Mononuclear cell (primary cell): ENCODE results near the gene PFN3. TPM values are rescaled to one million over a fixed set of nuclear protein-coding genes. Genes with fewer than 3 reads are reported as not detected.
"Not testable (repeated sequence)": the region's sequence is repeated elsewhere in the genome, so short reads cannot be mapped to it uniquely, and the experiment has no call there.

Experiments
- H3K27me3 ChIP-seq: 2 replicates; pipeline ENCODE4 v1.6.0; 2011; ENCODE audit warnings: low read length, control low read depth; ENCODE audit not compliant: insufficient read depth
- H3K4me1 ChIP-seq: 2 replicates; pipeline ENCODE4 v1.5.1; 2011; ENCODE audit warnings: mild to moderate bottlenecking, low read length, control low read depth; ENCODE audit not compliant: insufficient read depth
- H3K4me3 ChIP-seq: 2 replicates; pipeline ENCODE4 v1.5.1; 2011; ENCODE audit warnings: mild to moderate bottlenecking, low read length, moderate library complexity
- H3K9me3 ChIP-seq: 2 replicates; pipeline ENCODE4 v1.5.1; 2011; ENCODE audit warnings: low read depth, mild to moderate bottlenecking, control low read depth, low read length
- total RNA-seq: library from RNA; depleted of rRNA; stranded (reverse); fragments of >200 nt; gene quantifications from one replicate; pipeline ENCODE4 v1.2.3, GENCODE V29; 2012

PFN3 gene
- total RNA-seq, 1 donor = not detected

- H3K9me3 ChIP-seq = no peaks in the 10 kb centered on the region
- no peaks in the 10 kb centered on the region for H3K4me1 ChIP-seq
- H3K27me3 ChIP-seq = no peaks in the 10 kb centered on the region
- no peak overlapping the region for H3K4me3 ChIP-seq
Measured at GRCh38 chr5:177378884-177379883, 21.3 kb downstream of the PFN3 start.

- H3K4me1 ChIP-seq = peaks cover 10% of the 10 kb centered on the region
- no peak overlapping the region for H3K4me3 ChIP-seq
- no peaks in the 10 kb centered on the region for H3K27me3 ChIP-seq
- no peaks in the 10 kb centered on the region for H3K9me3 ChIP-seq
Measured at GRCh38 chr5:177377851-177378776, 22.3 kb downstream of the PFN3 start.

DNA sequence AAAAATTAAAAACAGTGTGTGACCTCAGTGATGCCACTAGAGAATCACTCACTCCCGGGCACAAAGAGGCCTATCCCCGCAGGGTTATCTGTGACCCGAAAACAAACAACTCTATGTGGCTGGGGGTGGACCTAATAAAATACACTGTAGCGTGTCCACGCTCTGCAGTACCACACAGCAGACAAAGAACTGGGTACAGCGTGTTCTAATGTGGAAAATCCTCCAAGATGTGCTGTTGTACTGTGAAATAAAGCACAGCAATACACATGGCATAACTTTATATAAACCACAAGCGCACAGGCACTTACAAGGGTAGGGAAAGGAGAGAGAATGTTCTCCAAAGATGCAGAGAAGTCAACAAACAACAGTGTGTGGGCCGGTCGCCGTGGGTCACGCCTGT, 24.4 kb downstream of the PFN3 start:
- Histone ChIP-seq H3K9me3 (no peaks in the 10 kb centered on the region), H3K27me3 (no peaks in the 10 kb centered on the region), H3K4me1 (peaks cover 30% of the 10 kb centered on the region), H3K4me3 (no peak overlapping the region)

GRCh38 chr5:177375516-177375915, 24.9 kb downstream of the PFN3 start:
- not testable (repeated sequence) for H3K4me3 ChIP-seq, H3K27me3 ChIP-seq, H3K9me3 ChIP-seq
- H3K4me1 ChIP-seq = peaks cover 31% of the 10 kb centered on the region

DNA sequence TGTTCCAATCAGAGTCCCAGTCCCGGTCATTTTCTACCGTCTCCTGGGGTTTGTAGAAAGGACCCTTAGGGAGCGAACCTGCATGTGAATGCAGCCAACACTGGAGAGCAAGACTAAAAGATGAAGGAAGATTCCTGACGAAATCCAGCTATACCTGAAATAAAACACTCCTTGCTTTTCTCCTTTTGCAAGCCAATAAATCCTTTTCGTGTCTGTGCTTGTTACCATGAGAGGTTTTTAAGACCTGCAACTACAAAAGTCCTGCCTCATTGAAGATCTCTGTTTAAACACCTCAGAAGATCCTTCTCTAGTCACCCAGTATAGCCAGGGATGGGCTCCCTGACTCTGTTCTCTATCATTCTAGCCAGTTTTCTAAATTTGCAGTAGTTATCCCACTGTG, 26.2 kb downstream of the PFN3 start:
- Histone ChIP-seq H3K9me3 (no peaks in the 10 kb centered on the region), H3K27me3 (no peaks in the 10 kb centered on the region), H3K4me3 (no peak overlapping the region), H3K4me1 (peaks cover 44% of the 10 kb centered on the region)

- no peaks in the 10 kb centered on the region for H3K9me3 ChIP-seq
- H3K27me3 ChIP-seq = no peaks in the 10 kb centered on the region
- H3K4me3 ChIP-seq = no peak overlapping the region
- peaks cover 46% of the 10 kb centered on the region for H3K4me1 ChIP-seq
Measured at GRCh38 chr5:177373806-177374205, 26.7 kb downstream of the PFN3 start.

DNA sequence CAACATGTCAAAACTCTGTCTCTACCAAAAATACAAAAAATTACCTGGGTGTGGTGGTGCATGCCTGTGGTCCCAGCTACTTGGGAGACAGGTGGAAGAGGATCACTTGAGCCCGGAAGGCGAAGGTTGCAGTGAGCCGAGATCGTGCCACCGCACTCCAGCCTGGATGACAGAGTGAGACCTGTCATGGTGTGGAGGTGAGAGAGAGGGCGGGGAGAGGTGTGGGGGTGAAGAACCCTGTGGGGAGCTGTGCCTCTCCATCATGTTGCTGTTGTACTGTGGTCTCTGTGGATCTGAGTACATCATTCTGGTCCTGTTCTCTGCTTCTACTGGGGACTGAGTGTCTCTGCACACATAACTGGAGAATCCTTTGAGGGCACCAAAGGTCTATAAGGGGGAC, 27.6 kb downstream of the PFN3 start:
- H3K4me3 ChIP-seq = no peak overlapping the region
- no peaks in the 10 kb centered on the region for H3K27me3 ChIP-seq
- H3K9me3 ChIP-seq = no peaks in the 10 kb centered on the region
- H3K4me1 ChIP-seq = peaks cover 46% of the 10 kb centered on the region

GRCh38 chr5:177372034-177372896, 28.2 kb downstream of the PFN3 start:
- Histone ChIP-seq H3K9me3 (no peaks in the 10 kb centered on the region), H3K4me1 (peaks cover 46% of the 10 kb centered on the region), H3K4me3 (no peak overlapping the region), H3K27me3 (no peaks in the 10 kb centered on the region)

GRCh38 chr5:177371120-177372033, 29.1 kb downstream of the PFN3 start:
- Histone ChIP-seq H3K4me1 (peaks cover 46% of the 10 kb centered on the region), H3K4me3 (no peak overlapping the region), H3K9me3 (no peaks in the 10 kb centered on the region), H3K27me3 (no peaks in the 10 kb centered on the region)

- Histone ChIP-seq H3K4me1 (peaks cover 50% of the 10 kb centered on the region), H3K9me3 (no peaks in the 10 kb centered on the region), H3K27me3 (no peaks in the 10 kb centered on the region), H3K4me3 (no peak overlapping the region)
Measured at GRCh38 chr5:177370488-177371119, 29.9 kb downstream of the PFN3 start.

DNA sequence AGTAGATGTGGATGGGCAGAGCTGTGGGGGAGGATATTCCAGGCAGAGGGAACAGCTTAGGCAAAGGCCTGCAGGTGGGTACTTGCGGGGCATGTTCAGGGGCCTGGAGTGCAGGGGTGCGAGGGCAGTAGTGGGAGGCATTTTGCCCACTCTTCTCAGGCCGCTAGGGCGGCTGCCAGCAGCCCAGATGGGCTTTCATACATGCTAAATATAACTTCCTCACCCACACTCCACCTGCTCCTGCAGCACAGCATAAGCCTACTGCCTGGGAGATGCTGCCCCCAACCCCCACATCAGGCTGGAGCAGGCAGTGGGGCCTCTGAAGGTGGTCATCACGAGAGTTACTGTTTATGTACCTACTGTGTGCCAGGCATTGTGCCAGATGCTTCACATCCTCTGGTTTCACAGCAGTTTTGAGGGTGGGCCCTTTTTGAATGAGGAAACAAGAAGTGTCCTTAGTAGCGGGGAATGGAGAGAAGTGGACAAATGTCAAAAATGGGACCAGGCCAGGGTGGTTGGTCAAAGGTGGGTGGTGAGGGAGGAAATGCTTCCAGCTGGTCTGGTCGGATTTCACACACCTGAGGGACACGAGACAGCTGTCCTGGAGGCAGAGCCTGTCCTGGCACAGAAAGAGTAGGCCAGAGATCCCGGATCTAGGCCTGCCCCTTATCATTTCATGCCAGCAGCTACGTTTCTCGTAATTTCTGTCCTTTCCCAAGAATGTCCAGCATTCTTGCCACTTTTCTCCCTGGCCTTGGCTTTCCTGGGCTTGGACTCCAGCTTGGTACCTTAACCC, 30.6 kb downstream of the PFN3 start:
- Histone ChIP-seq H3K27me3 (no peaks in the 10 kb centered on the region), H3K4me3 (no peak overlapping the region), H3K4me1 (peaks cover 50% of the 10 kb centered on the region), H3K9me3 (no peaks in the 10 kb centered on the region)

DNA sequence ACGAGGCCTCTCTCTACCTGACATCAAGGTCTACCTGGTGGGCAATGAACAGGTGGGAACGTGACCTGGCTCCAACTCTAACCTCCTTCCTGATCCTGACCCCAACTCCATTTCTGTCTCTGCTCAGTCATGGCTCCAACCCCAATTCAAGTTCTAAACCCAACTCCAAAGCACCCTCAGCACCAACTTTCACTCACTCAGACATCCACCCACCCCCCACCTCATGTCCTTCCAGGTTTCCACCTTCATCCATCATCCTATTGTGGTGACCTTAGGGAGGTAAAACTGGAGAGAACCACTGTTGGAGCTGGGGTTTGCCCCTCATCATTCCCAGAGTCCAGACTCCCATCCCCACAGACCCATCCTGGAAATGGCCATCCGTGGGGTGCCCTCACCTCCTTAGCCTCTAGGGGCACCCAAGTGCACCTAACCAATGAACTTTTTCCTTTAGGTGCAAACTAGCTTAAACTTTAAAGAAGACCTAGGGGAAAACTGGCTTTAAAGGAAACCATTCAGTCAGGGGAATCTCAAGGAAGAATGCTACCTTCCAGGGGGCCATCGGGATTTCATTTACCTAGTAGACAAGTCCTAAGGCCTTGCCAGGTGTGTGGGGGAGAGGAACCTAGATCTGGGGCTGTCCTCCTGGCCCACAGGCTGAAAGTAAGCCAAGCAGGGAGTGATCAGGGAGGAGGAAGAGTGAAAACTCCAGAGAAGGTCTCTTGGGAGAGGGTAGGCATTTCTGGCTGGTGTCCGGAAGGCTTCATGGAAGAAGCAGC, 31.4 kb downstream of the PFN3 start:
- Histone ChIP-seq H3K27me3 (no peaks in the 10 kb centered on the region), H3K4me1 (peaks cover 58% of the 10 kb centered on the region), H3K9me3 (no peaks in the 10 kb centered on the region), H3K4me3 (no peak overlapping the region)
